Testis (tissue), 3 donors: ENCODE data around the gene TAS2R30. TPM values are rescaled to one million over a fixed set of nuclear protein-coding genes. Genes with fewer than 3 reads are reported as not detected.

ENCODE experiments used
- DNase-seq: peaks from one replicate; pipeline ENCODE4 v3.0.0-alpha.2; 2019
- H3K27ac ChIP-seq, 2 donors: fragments of 200-600 bp; sonication (generic); one replicate each; pipeline ENCODE4 v1.5.1; 2019
- H3K27me3 ChIP-seq: fragments of 200-600 bp; sonication (generic); one replicate; pipeline ENCODE4 v1.5.1; 2019
- H3K36me3 ChIP-seq: fragments of 200-600 bp; sonication (generic); one replicate; pipeline ENCODE4 v1.5.1; 2017; ENCODE audit warnings: low read depth; ENCODE audit errors: missing control alignments
- H3K4me1 ChIP-seq: fragments of 200-600 bp; sonication (generic); one replicate; pipeline ENCODE4 v1.5.1; 2019
- H3K4me3 ChIP-seq, 2 donors: fragments of 200-600 bp; sonication (generic); one replicate each; pipeline ENCODE4 v1.5.1; 2017 to 2019
- H3K9me3 ChIP-seq: fragments of 200-600 bp; sonication (generic); one replicate; pipeline ENCODE4 v1.5.1; 2017
- POLR2A ChIP-seq: fragments of 450-650 bp; IDR thresholded peaks from one replicate; pipeline ENCODE4 v1.6.1; 2017; ENCODE audit warnings: antibody characterized with exemption, mild to moderate bottlenecking, moderate library complexity
- WGBS, 2 donors: methylation state at CpG; one replicate each; pipeline ENCODE4 v1.1.5; 2018; 5-methylcytosine and 5-hydroxymethylcytosine counted together
- intact Hi-C: fragments of 100-400 bp; cut with DNase I; formaldehyde crosslinking; loops from one replicate; pipeline ENCODE4 v1.15.1; 2023; ENCODE audit warnings: low total_unique reads
- polyA plus RNA-seq: library from polyadenylated mRNA; stranded (reverse); fragments of 350-450 nt; fragmentation: Illumina TruSeq; extraction: RNeasy Lipid Tissue Mini Kit (QIAGEN cat#74804); gene quantifications from one replicate; pipeline ENCODE4 v1.2.3, GENCODE V29; 2014; ENCODE audit warnings: low read depth, low replicate concordance; ENCODE audit not compliant: insufficient read depth
- small RNA-seq, 2 donors: library from RNA; depleted of rRNA; stranded (forward); fragments of <200 nt; gene quantifications; one replicate each; pipeline ENCODE3, GENCODE V24; 2016
- total RNA-seq, 2 donors: library from RNA; depleted of rRNA; stranded (reverse); fragments of >200 nt; gene quantifications; one replicate each; pipeline ENCODE4 v1.2.3, GENCODE V29; 2016
- TF ChIP-seq, protein P1 (sequence below), 3 experiments: fragments of 450-650 bp in 2 of 3; fragments of 200-600 bp in 1 of 3; sonication (generic) in 1 of 3; IDR thresholded peaks; one replicate each; pipeline ENCODE4 v1.5.1; 2016 to 2019; ENCODE audit warnings: antibody characterized with exemption in 3 of 3, mild to moderate bottlenecking in 2 of 3, moderate library complexity in 1 of 3

TAS2R30 gene
- total and polyA plus RNA-seq, 3 donors from 2014 or later = 11.1 to 11.3 TPM; not detected in 1

DNA sequence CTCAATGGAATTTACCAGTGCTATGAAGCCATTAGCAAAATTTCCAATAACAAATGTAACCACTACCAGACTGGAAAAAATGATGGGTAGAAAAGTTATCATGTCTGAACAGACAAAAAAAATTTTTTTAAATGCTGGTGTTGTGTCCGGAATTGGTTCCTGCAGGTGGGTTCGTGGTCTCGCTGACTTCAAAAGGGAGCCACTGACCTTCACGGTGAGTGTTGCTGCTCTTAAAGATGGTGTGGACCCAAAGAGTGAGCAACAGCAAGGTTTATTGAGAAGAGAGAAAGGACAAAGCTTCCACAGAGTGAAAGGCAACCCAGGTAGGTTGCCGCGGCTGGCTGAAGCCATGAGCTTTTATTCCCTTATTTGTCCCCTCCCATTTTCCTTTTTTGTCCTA, 42.3 kb downstream of the TAS2R30 start, which contains the start of gene TAS2R43:
Gene TAS2R43, minus strand, starts transcription at position 186 of the 400 bp plus-strand sequence. Its CDS starts 84 bp downstream, at position 102.
- Histone ChIP-seq H3K9me3 (no peaks in the 10 kb centered on the region), H3K27me3 (no peaks in the 10 kb centered on the region), H3K36me3 (no peaks in the 10 kb centered on the region), H3K4me3 (no peak within 1 kb of the TSS), H3K27ac (no peak within 1 kb of the TSS), H3K4me1 (no peaks in the 10 kb centered on the region)
- intact Hi-C loops = no loop called here
- TF ChIP-seq, protein P1, sequence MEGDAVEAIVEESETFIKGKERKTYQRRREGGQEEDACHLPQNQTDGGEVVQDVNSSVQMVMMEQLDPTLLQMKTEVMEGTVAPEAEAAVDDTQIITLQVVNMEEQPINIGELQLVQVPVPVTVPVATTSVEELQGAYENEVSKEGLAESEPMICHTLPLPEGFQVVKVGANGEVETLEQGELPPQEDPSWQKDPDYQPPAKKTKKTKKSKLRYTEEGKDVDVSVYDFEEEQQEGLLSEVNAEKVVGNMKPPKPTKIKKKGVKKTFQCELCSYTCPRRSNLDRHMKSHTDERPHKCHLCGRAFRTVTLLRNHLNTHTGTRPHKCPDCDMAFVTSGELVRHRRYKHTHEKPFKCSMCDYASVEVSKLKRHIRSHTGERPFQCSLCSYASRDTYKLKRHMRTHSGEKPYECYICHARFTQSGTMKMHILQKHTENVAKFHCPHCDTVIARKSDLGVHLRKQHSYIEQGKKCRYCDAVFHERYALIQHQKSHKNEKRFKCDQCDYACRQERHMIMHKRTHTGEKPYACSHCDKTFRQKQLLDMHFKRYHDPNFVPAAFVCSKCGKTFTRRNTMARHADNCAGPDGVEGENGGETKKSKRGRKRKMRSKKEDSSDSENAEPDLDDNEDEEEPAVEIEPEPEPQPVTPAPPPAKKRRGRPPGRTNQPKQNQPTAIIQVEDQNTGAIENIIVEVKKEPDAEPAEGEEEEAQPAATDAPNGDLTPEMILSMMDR (IDR thresholded peaks at IDR 0.05) = no peak
- no peak for DNase-seq
- WGBS, 2 donors = 63 to 77% methylated on average over 6 of the region's 6 CpGs

DNA sequence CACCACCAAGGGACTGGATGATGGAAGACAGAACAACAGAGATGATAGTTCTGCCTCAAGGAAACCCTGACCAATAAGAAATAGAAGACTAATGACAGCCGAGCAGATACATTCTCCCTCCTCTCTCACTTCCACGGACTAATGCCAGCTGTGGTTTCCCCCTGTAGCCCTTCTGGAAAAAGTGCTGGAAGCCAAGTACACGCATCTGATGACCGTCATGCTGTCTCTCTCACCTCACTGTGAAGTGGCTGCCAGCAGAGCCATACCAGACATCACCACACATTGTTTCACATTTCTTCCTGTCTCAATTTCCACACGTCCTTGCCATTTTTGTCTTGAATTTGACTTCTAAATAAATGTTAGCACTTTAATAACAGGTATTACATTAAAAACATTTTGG, 45.2 kb downstream of the TAS2R30 start:
- Histone ChIP-seq H3K4me3 (no peak overlapping the region), H3K4me1 (no peaks in the 10 kb centered on the region), H3K27me3 (no peaks in the 10 kb centered on the region), H3K9me3 (no peaks in the 10 kb centered on the region), H3K27ac (no peak overlapping the region), H3K36me3 (no peaks in the 10 kb centered on the region)
- 90 to 97% methylated on average over 4 to 5 of the region's 5 CpGs for WGBS, 2 donors
- no peak for DNase-seq
- TF ChIP-seq POLR2A = no peak
- TF ChIP-seq, protein P1 (IDR thresholded peaks at IDR 0.05) = no peak
- intact Hi-C loops = no loop called here

DNA sequence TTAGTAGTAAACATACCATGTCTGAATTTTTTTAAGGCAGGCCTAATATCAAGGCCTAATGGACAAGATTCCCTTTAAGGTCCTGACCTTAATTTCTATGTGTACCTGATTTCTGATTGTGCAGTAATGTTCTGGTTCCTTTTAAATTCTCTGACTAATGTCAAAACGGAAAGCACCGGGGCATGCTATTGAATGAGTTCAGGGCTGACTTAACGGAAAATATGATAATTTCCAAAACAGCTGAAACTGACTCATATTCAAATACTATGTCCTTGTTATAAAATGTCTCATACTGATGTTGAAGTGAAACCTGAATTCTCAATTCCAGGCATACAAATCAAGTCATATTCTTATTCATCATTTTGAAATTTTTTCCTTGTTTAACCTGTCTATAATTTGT, 49.0 kb downstream of the TAS2R30 start:
- H3K27ac ChIP-seq = no peak overlapping the region
- H3K27me3 ChIP-seq = no peaks in the 10 kb centered on the region
- WGBS, 2 donors = 89 to 91% methylated on average over 3 of the region's 3 CpGs
- H3K36me3 ChIP-seq = no peaks in the 10 kb centered on the region
- H3K4me1 ChIP-seq = no peaks in the 10 kb centered on the region
- no peaks in the 10 kb centered on the region for H3K9me3 ChIP-seq
- TF ChIP-seq, protein P1 (IDR thresholded peaks at IDR 0.05) = no peak
- TF ChIP-seq POLR2A = no peak
- no peak overlapping the region for H3K4me3 ChIP-seq
- DNase-seq = no peak
- intact Hi-C loops = no loop called here

Small RNA genes lying within 50 kb of the gene (small RNA-seq; reads per million reads assigned to genes)
- gene AC018630.1 = 0 reads per million in 2 donors

Other genes starting within 250 kb of the TAS2R30 start
- 1 to 10 TPM; 3.1 to 3.6 TPM for gene TAS2R13, start 225.1 kb downstream of the TAS2R30 start, total RNA-seq
- not detected for gene TAS2R13, start 225.1 kb downstream of the TAS2R30 start, polyA plus RNA-seq
- gene PRH2, start 205.4 kb downstream of the TAS2R30 start, total RNA-seq = 1 to 10 TPM; 1.2 to 1.3 TPM
- 6.5 TPM for gene PRH2, start 205.4 kb downstream of the TAS2R30 start, polyA plus RNA-seq
- 1 to 10 TPM; 3.5 to 4.6 TPM for gene TAS2R14, start 195.4 kb downstream of the TAS2R30 start, total RNA-seq
- 0.96 TPM for gene TAS2R14, start 195.4 kb downstream of the TAS2R30 start, polyA plus RNA-seq
- gene TAS2R50, start 147.7 kb downstream of the TAS2R30 start, total RNA-seq = 1 to 10 TPM; 2.8 to 4.8 TPM
- not detected for gene TAS2R50, start 147.7 kb downstream of the TAS2R30 start, polyA plus RNA-seq
- 1 to 10 TPM; 2.2 to 4.8 TPM for gene TAS2R20, start 136.3 kb downstream of the TAS2R30 start, total RNA-seq
- gene TAS2R20, start 136.3 kb downstream of the TAS2R30 start, polyA plus RNA-seq = 0.46 TPM
- gene TAS2R19, start 112.0 kb downstream of the TAS2R30 start, total RNA-seq = 10 to 100 TPM in 1 of 2 donors, 1 to 10 TPM in 1; 9.3 to 10.4 TPM
- gene TAS2R19, start 112.0 kb downstream of the TAS2R30 start, polyA plus RNA-seq = 0.34 TPM
- gene TAS2R31, start 103.2 kb downstream of the TAS2R30 start, total RNA-seq = 10 to 100 TPM in 1 of 2 donors, 1 to 10 TPM in 1; 7.7 to 10.3 TPM
- gene TAS2R31, start 103.2 kb downstream of the TAS2R30 start, polyA plus RNA-seq = not detected
- 1 to 10 TPM; 3.2 to 5.4 TPM for gene TAS2R46, start 72.3 kb downstream of the TAS2R30 start, total RNA-seq
- gene TAS2R46, start 72.3 kb downstream of the TAS2R30 start, polyA plus RNA-seq = not detected
- gene TAS2R43, start 42.3 kb downstream of the TAS2R30 start, total RNA-seq = 1 to 10 TPM in 1 of 2 donors, under 1 TPM in 1; 0.87 to 7.2 TPM
- not detected for gene TAS2R43, start 42.3 kb downstream of the TAS2R30 start, polyA plus RNA-seq
- gene SMIM10L1, start 36.5 kb upstream of the TAS2R30 start, total RNA-seq = 10 to 100 TPM in 1 of 2 donors, 1 to 10 TPM in 1; 7.6 to 11.0 TPM
- 4.4 TPM for gene SMIM10L1, start 36.5 kb upstream of the TAS2R30 start, polyA plus RNA-seq
- gene TAS2R42, start 52.3 kb upstream of the TAS2R30 start, total RNA-seq = under 1 TPM in 1 of 2 donors, not detected in 1; 0.71 TPM
- not detected for gene TAS2R42, start 52.3 kb upstream of the TAS2R30 start, polyA plus RNA-seq
- under 1 TPM in 1 of 2 donors, not detected in 1; 0.39 TPM for gene PRB3, start 135.1 kb upstream of the TAS2R30 start, total RNA-seq
- 0.82 TPM for gene PRB3, start 135.1 kb upstream of the TAS2R30 start, polyA plus RNA-seq
- gene PRB4, start 175.8 kb upstream of the TAS2R30 start, total RNA-seq = not detected
- gene PRB4, start 175.8 kb upstream of the TAS2R30 start, polyA plus RNA-seq = not detected